H1 (cell line): Measurements from ENCODE around the gene SWI5. TPM values are rescaled to one million over a fixed set of nuclear protein-coding genes. Genes with fewer than 3 reads are reported as not detected.

Source experiments
- CTCF ChIA-PET: fragments of 300-600 bp; sonication (Branson Sonifier 250); formaldehyde crosslinking; loops from one replicate; lab custom pipeline; 2021; ENCODE audit not compliant: partially characterized antibody; lab: Charles Lee
- POLR2A ChIA-PET: fragments of 300-600 bp; sonication (Branson Sonifier 250); formaldehyde crosslinking; loops from one replicate; lab custom pipeline; 2021; ENCODE audit warnings: inconsistent platforms; ENCODE audit not compliant: partially characterized antibody; lab: Charles Lee
- DNase-seq, 2 experiments: peaks; one replicate each; pipeline versions ENCODE4 v3.0.0 to v3.0.0-alpha.2; 2010 to 2022; ENCODE audit warnings: low spot score in 2 of 2, low read depth in 1 of 2, mixed read lengths in 1 of 2
- FAIRE-seq: peaks from 2 replicates; lab custom pipeline; 2011; peaks lifted over from hg19 to GRCh38; lab: Jason Lieb, UNC
- H2AFZ ChIP-seq: 2 replicates; pipeline ENCODE4 v1.8.1; 2012; ENCODE audit warnings: low read length, inconsistent platforms
- H2AK5ac ChIP-seq: 2 replicates; pipeline ENCODE4 v1.6.1; 2013; ENCODE audit warnings: low read depth, low read length
- H2BK120ac ChIP-seq: replicated peaks from 2 replicates; pipeline ENCODE3; 2013; ENCODE audit warnings: low read depth, low read length, inconsistent platforms
- H2BK12ac ChIP-seq: 2 replicates; pipeline ENCODE4 v1.6.1; 2013; ENCODE audit warnings: low read depth, low read length
- H2BK15ac ChIP-seq: 2 replicates; pipeline ENCODE4 v1.6.1; 2013; ENCODE audit warnings: low read length
- H2BK20ac ChIP-seq: 2 replicates; pipeline ENCODE4 v1.6.1; 2013; ENCODE audit warnings: low read length
- H2BK5ac ChIP-seq: 2 replicates; pipeline ENCODE4 v1.6.1; 2013; ENCODE audit warnings: low read depth, low read length
- H3K14ac ChIP-seq: 2 replicates; pipeline ENCODE4 v1.6.1; 2013; ENCODE audit warnings: inconsistent platforms; ENCODE audit not compliant: insufficient read length
- H3K18ac ChIP-seq: 2 replicates; pipeline ENCODE4 v1.6.1; 2013; ENCODE audit warnings: low read length; ENCODE audit errors: extremely low read depth
- H3K23ac ChIP-seq: 2 replicates; pipeline ENCODE4 v1.6.1; 2013; ENCODE audit warnings: inconsistent platforms; ENCODE audit not compliant: insufficient read length
- H3K23me2 ChIP-seq: 2 replicates; pipeline ENCODE4 v1.6.1; 2013; ENCODE audit warnings: low read depth, low read length
- H3K27ac ChIP-seq: 2 replicates; pipeline ENCODE4 v1.6.1; 2011; ENCODE audit warnings: low read depth, low read length, inconsistent platforms
- H3K27me3 ChIP-seq, 4 experiments: replicated peaks in 1 of 4; 1 replicate in 1 of 4; 2 replicates in 3 of 4; pipeline versions ENCODE4 v1.6.1 to v1.8.1; 2011 to 2013; ENCODE audit warnings: low read length in 3 of 4, mild to moderate bottlenecking in 3 of 4, inconsistent platforms in 2 of 4, mixed read lengths in 2 of 4, moderate library complexity in 1 of 4; ENCODE audit not compliant: control insufficient read depth in 3 of 4, insufficient read depth in 3 of 4; ENCODE audit errors: extremely low read depth in 1 of 4
- H3K36me3 ChIP-seq, 4 experiments: 2 replicates each; pipeline versions ENCODE4 v1.6.1 to v1.8.1; 2011 to 2013; ENCODE audit warnings: mild to moderate bottlenecking in 4 of 4, low read length in 3 of 4, moderate library complexity in 2 of 4, control low read depth in 1 of 4, inconsistent platforms in 1 of 4; ENCODE audit not compliant: insufficient read depth in 4 of 4, control insufficient read depth in 2 of 4
- H3K4ac ChIP-seq: replicated peaks from 2 replicates; pipeline ENCODE3; 2013; ENCODE audit warnings: low read length, low read depth, mixed read lengths, inconsistent platforms; ENCODE audit not compliant: insufficient read length
- H3K4me1 ChIP-seq, 4 experiments: replicated peaks in 1 of 4; 1 replicate in 1 of 4; 2 replicates in 3 of 4; pipeline versions ENCODE4 v1.6.1 to v1.8.1; 2011 to 2013; ENCODE audit warnings: low read length in 3 of 4, inconsistent platforms in 2 of 4, mixed read lengths in 1 of 4; ENCODE audit not compliant: insufficient read depth in 4 of 4, control insufficient read depth in 3 of 4
- H3K4me2 ChIP-seq, 2 experiments: 2 replicates each; pipeline versions ENCODE4 v1.6.1 to v1.8.1; 2011 to 2013; ENCODE audit warnings: low read depth in 2 of 2, low read length in 2 of 2, control low read depth in 1 of 2, inconsistent platforms in 1 of 2, mild to moderate bottlenecking in 1 of 2; ENCODE audit not compliant: insufficient read depth in 1 of 2
- H3K4me3 ChIP-seq, 4 experiments: fragments of 200-600, 300-600 bp in 1 of 4; sonication (generic), shearing (Covaris generic), sonication (Bioruptor Twin) in 1 of 4; 2 replicates each; pipeline versions ENCODE4 v1.5.1 to v1.8.1; 2011 to 2016; ENCODE audit warnings: low read length in 4 of 4, low read depth in 3 of 4, control low read depth in 2 of 4, inconsistent platforms in 2 of 4, mild to moderate bottlenecking in 2 of 4, mixed read lengths in 1 of 4, moderate library complexity in 1 of 4; ENCODE audit not compliant: insufficient read depth in 2 of 4; ENCODE audit errors: extremely low read depth in 1 of 4
- H3K56ac ChIP-seq: replicated peaks from 2 replicates; pipeline ENCODE3; 2013; ENCODE audit warnings: low read depth, mild to moderate bottlenecking, mixed read lengths, low read length, inconsistent platforms; ENCODE audit not compliant: insufficient read length
- H3K79me1 ChIP-seq: 2 replicates; pipeline ENCODE4 v1.6.1; 2013; ENCODE audit warnings: low read depth, low read length, control low read depth
- H3K79me2 ChIP-seq, 2 experiments: 2 replicates each; pipeline versions ENCODE4 v1.6.1 to v1.8.1; 2012 to 2013; ENCODE audit warnings: low read length in 2 of 2, mild to moderate bottlenecking in 2 of 2, inconsistent platforms in 1 of 2; ENCODE audit not compliant: insufficient read depth in 2 of 2, control insufficient read depth in 1 of 2
- H3K9ac ChIP-seq, 4 experiments: replicated peaks in 1 of 4; 1 replicate in 1 of 4; 2 replicates in 3 of 4; pipeline versions ENCODE4 v1.6.1 to v1.8.1; 2011 to 2013; ENCODE audit warnings: low read depth in 3 of 4, low read length in 3 of 4, control low read depth in 2 of 4, mild to moderate bottlenecking in 2 of 4, moderate library complexity in 2 of 4, inconsistent platforms in 1 of 4; ENCODE audit errors: extremely low read depth in 1 of 4
- H3K9me3 ChIP-seq, 2 experiments: 2 replicates each; pipeline versions ENCODE4 v1.6.1 to v1.8.1; 2012 to 2013; ENCODE audit warnings: mild to moderate bottlenecking in 2 of 2, moderate library complexity in 2 of 2, control low read depth in 1 of 2, inconsistent platforms in 1 of 2, low read depth in 1 of 2, low read length in 1 of 2, mixed read lengths in 1 of 2; ENCODE audit not compliant: insufficient read depth in 2 of 2
- H4K20me1 ChIP-seq, 2 experiments: replicated peaks in 1 of 2; 2 replicates each; pipeline versions ENCODE3 to v1.8.1; 2011 to 2013; ENCODE audit warnings: inconsistent platforms in 2 of 2, low read length in 2 of 2, mild to moderate bottlenecking in 1 of 2; ENCODE audit not compliant: insufficient read depth in 2 of 2, control insufficient read depth in 1 of 2
- H4K5ac ChIP-seq: 2 replicates; pipeline ENCODE4 v1.6.1; 2013; ENCODE audit warnings: low read length, low read depth, mixed read lengths, inconsistent platforms; ENCODE audit not compliant: insufficient read length
- H4K8ac ChIP-seq: 2 replicates; pipeline ENCODE4 v1.8.0; 2013; ENCODE audit warnings: mild to moderate bottlenecking, moderate library complexity, low read length, inconsistent platforms; ENCODE audit not compliant: insufficient read depth; ENCODE audit errors: extremely low read depth
- H4K91ac ChIP-seq: replicated peaks from 2 replicates; pipeline ENCODE3; 2013; ENCODE audit warnings: low read length, mixed read lengths, inconsistent platforms; ENCODE audit not compliant: insufficient read length
- EGR1 ChIP-seq: IDR thresholded peaks from 2 replicates; pipeline ENCODE4 v1.6.1; 2011; ENCODE audit warnings: low read depth, low read length, borderline replicate concordance
- GABPA ChIP-seq: IDR thresholded peaks from 2 replicates; pipeline ENCODE4 v1.6.1; 2011; ENCODE audit warnings: mild to moderate bottlenecking, low read length, moderate library complexity, borderline replicate concordance; ENCODE audit not compliant: insufficient read depth
- KDM1A ChIP-seq: fragments of 200-600, 300-600 bp; sonication (generic); IDR thresholded peaks from 2 replicates; pipeline ENCODE4 v1.7.1; 2016; ENCODE audit warnings: mild to moderate bottlenecking, low read length, borderline replicate concordance
- MAX ChIP-seq: IDR thresholded peaks from 2 replicates; pipeline ENCODE4 v1.6.1; 2012; ENCODE audit warnings: inconsistent platforms
- PHF8 ChIP-seq: fragments of 200-600 bp; sonication (generic); conservative IDR thresholded peaks from 2 replicates; pipeline ENCODE4 v1.7.1; 2012; ENCODE audit warnings: low read depth, mild to moderate bottlenecking, inconsistent platforms, low read length, moderate library complexity
- RBBP5 ChIP-seq: IDR thresholded peaks from 2 replicates; pipeline ENCODE4 v1.7.1; 2012; ENCODE audit warnings: low read depth, mild to moderate bottlenecking, inconsistent platforms, low read length, moderate library complexity, borderline replicate concordance
- TAF7 ChIP-seq: optimal IDR thresholded peaks from 2 replicates; pipeline ENCODE3; 2011; ENCODE audit warnings: low read depth, mild to moderate bottlenecking, inconsistent platforms, low read length, moderate library complexity, borderline replicate concordance
- TBP ChIP-seq: IDR thresholded peaks from 2 replicates; pipeline ENCODE4 v1.6.1; 2011; ENCODE audit warnings: low read depth, low read length, improper control_type of control experiment
- USF2 ChIP-seq: IDR thresholded peaks from 2 replicates; pipeline ENCODE4 v1.6.1; 2011; ENCODE audit warnings: low read length, improper control_type of control experiment
- ZNF274 ChIP-seq: IDR thresholded peaks from 2 replicates; pipeline ENCODE4 v1.7.0; 2012; ENCODE audit warnings: low read length, borderline replicate concordance; ENCODE audit errors: extremely low read depth
- WGBS, 2 experiments: shearing (Covaris generic) in 1 of 2; methylation state at CpG; one replicate each; pipeline versions ENCODE4 v1.1.6 to v1.1.7; 2013 to 2015; ENCODE audit warnings: low lambda C conversion rate in 2 of 2, mixed read lengths in 2 of 2, inconsistent platforms in 1 of 2, low coverage in 1 of 2, missing lambda C conversion rate in 1 of 2; ENCODE audit not compliant: insufficient replicate concordance in 2 of 2, insufficient coverage in 1 of 2, insufficient read length in 1 of 2; ENCODE audit errors: extremely low coverage in 1 of 2, missing lambda C conversion rate in 1 of 2; 5-methylcytosine and 5-hydroxymethylcytosine counted together
- polyA plus RNA-seq, 7 experiments: library from polyadenylated mRNA; depleted of rRNA in 3 of 7; stranded (reverse) in 5 of 7; unstranded in 2 of 7; fragments of >200 nt in 5 of 7; fragments of 200-250 nt in 2 of 7; gene quantifications; 1 replicate in 5 of 7; 2 replicates in 1 of 7; 4 replicates in 1 of 7; pipeline versions ENCODE4 v1.2.1 to v1.2.3, GENCODE V29; 2011 to 2013; ENCODE audit warnings: missing spikeins in 2 of 7, mixed read lengths in 2 of 7
- total RNA-seq: library from RNA; stranded (reverse); fragmentation: NEBNext Ultra II Directional; extraction: Animal tissue kit (Norgen Biotek cat#: 25700); gene quantifications from 2 replicates; pipeline ENCODE4 v1.2.1, GENCODE V29; 2021

The SWI5 gene
- total and polyA plus RNA-seq, 2 of the 8 experiments (the other 6 are each of a cell fraction or from before 2014, with no cell fraction given), result 29.0 to 59.5 TPM

DNA sequence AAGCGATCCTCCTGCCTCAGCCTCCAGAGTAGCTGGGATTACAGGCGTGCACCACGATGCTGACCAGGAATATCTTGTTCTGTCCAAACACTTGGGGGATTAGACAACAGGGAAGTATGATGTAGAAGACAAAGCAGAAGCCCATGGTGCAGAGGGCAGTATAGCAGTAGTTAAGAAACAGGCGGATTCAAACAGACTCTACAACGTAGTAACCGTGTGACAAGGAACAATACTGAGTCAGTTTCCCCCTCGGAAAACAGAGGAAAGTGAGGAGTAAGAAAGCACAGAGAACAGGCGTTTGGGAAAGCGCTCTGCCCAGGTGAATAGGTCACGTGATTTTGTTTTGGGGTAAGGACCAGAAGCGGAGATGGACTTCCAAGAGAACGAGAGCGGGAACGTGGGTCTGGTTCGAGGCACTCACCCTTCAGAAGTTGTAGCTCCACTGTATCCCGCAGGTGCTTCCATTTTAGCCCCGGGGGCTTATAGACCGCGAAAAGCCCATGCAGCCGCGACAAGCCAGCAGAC is 45.9 kb downstream of the SWI5 start:
- Histone ChIP-seq H3K4me3 (peak overlapping the region; percentile 86 to 100 (median 92)), H3K4ac (no peak overlapping the region), H4K20me1 (peaks cover 1 to 3% of the 10 kb centered on the region in 2 experiments), H2BK20ac (no peak overlapping the region), H2AK5ac (no peak overlapping the region), H3K9ac (peak overlapping the region; percentile 55 to 95 (median 92)), H3K4me1 (no peaks in the 10 kb centered on the region; a peak in 3 of 7 replicates), H3K79me1 (peaks cover 4% of the 10 kb centered on the region; the same call in 1 of the 2 replicates), H2BK15ac (no peak overlapping the region), H3K4me2 (peak overlapping the region; percentile 63 to 96), H3K23ac (no peak overlapping the region), H2BK12ac (no peak overlapping the region), H3K14ac (no peak overlapping the region), H3K9me3 (no peaks in the 10 kb centered on the region), H2BK120ac (no peak overlapping the region), H4K5ac (peak overlapping the region; percentile 56), H3K56ac (no peak overlapping the region), H3K36me3 (peaks cover 0 to 13% (median 6%) of the 10 kb centered on the region in 4 experiments; a peak in 4 of 8 replicates), H3K27ac (peak overlapping the region; percentile 90), H3K18ac (peak overlapping the region; percentile 76; the same call in 1 of the 2 replicates), H3K23me2 (peaks cover 7% of the 10 kb centered on the region), H2AFZ (peak overlapping the region; percentile 98), H3K27me3 (no peaks in the 10 kb centered on the region), H3K79me2 (peaks cover 0 to 25% of the 10 kb centered on the region in 2 experiments; a peak in 2 of 4 replicates), H4K8ac (peak overlapping the region; percentile 98; the same call in 1 of the 2 replicates), H4K91ac (peak overlapping the region; percentile 49), H2BK5ac (peak overlapping the region; percentile 100)
- FAIRE-seq, result no peak
- WGBS, 2 experiments, result 3% methylated on average over 21 of the region's 21 CpGs; no CpG with 5 or more reads in 1 of the 2 experiments
- POLR2A ChIA-PET, result interaction anchor here (1.0 to 3.3 kb wide), 8 partner anchors 12 to 231 kb away, joined by 3 to 11 read pairs (median 5); partner anchors contain the start of genes SLC27A4 and SPTAN1
- no peak for DNase-seq
- CTCF ChIA-PET, result interaction anchor here (0.9 to 1.8 kb wide), 6 partner anchors 13 to 98 kb away, joined by 3 to 5 read pairs (median 3); no protein-coding TSS in a partner anchor
- TF ChIP-seq KDM1A (no peak), MAX (no peak), TBP (no peak), ZNF274 (no peak), PHF8 (peak; percentile 86), USF2 (peak; percentile 86), GABPA (no peak), EGR1 (no peak), TAF7 (peak; percentile 53), RBBP5 (no peak)
